Trophoblast cell (in vitro differentiated cells and primary cell): ENCODE data around the gene SEC16B.

Experiments used
- DNase-seq, 2 donors: peaks; one replicate each; pipeline ENCODE4 v3.0.0-alpha.2; 2016
- H2AFZ ChIP-seq: 2 replicates; pipeline ENCODE4 v1.6.1; 2013; ENCODE audit warnings: low read length, moderate library complexity, mild to moderate bottlenecking; ENCODE audit not compliant: insufficient read depth, poor library complexity
- H2AK5ac ChIP-seq: 2 replicates; pipeline ENCODE4 v1.6.1; 2013; ENCODE audit warnings: mild to moderate bottlenecking, low read length
- H2BK120ac ChIP-seq: 2 replicates; pipeline ENCODE4 v1.6.1; 2013; ENCODE audit warnings: low read length, mild to moderate bottlenecking, moderate library complexity; ENCODE audit not compliant: insufficient read depth, poor library complexity
- H2BK12ac ChIP-seq: 2 replicates; pipeline ENCODE4 v1.6.1; 2013; ENCODE audit warnings: mild to moderate bottlenecking, low read length, moderate library complexity
- H2BK5ac ChIP-seq: 2 replicates; pipeline ENCODE4 v1.6.1; 2013; ENCODE audit warnings: low read length, low read depth, moderate library complexity, mild to moderate bottlenecking; ENCODE audit not compliant: poor library complexity
- H3K14ac ChIP-seq: 2 replicates; pipeline ENCODE4 v1.6.1; 2013; ENCODE audit warnings: mild to moderate bottlenecking, low read length
- H3K18ac ChIP-seq: 2 replicates; pipeline ENCODE4 v1.6.1; 2013; ENCODE audit warnings: mild to moderate bottlenecking, low read length
- H3K23ac ChIP-seq: 2 replicates; pipeline ENCODE4 v1.6.1; 2013; ENCODE audit warnings: low read length
- H3K27ac ChIP-seq: 2 replicates; pipeline ENCODE4 v1.5.1; 2013; ENCODE audit warnings: low read depth, mild to moderate bottlenecking, inconsistent platforms, low read length, moderate library complexity
- H3K27me3 ChIP-seq: 2 replicates; pipeline ENCODE4 v1.6.1; 2013; ENCODE audit warnings: inconsistent platforms, mild to moderate bottlenecking, low read length, moderate library complexity; ENCODE audit not compliant: insufficient read depth
- H3K36me3 ChIP-seq, 2 experiments: 1 replicate in 1 of 2; 2 replicates in 1 of 2; pipeline ENCODE4 v1.6.1; 2013; ENCODE audit warnings: low read length in 2 of 2, mild to moderate bottlenecking in 2 of 2, moderate library complexity in 1 of 2; ENCODE audit not compliant: insufficient read depth in 2 of 2, control insufficient read depth in 1 of 2
- H3K4ac ChIP-seq: 2 replicates; pipeline ENCODE4 v1.6.1; 2013; ENCODE audit warnings: low read depth, mild to moderate bottlenecking, low read length, moderate library complexity
- H3K4me1 ChIP-seq, 2 experiments: 1 replicate in 1 of 2; 2 replicates in 1 of 2; pipeline ENCODE4 v1.6.1; 2013; ENCODE audit warnings: low read length in 2 of 2, mild to moderate bottlenecking in 2 of 2, moderate library complexity in 1 of 2; ENCODE audit not compliant: insufficient read depth in 2 of 2, control insufficient read depth in 1 of 2
- H3K4me2 ChIP-seq: 2 replicates; pipeline ENCODE4 v1.6.1; 2013; ENCODE audit warnings: inconsistent platforms, mild to moderate bottlenecking, low read length, moderate library complexity
- H3K4me3 ChIP-seq: 2 replicates; pipeline ENCODE4 v1.5.1; 2013; ENCODE audit warnings: mild to moderate bottlenecking, low read depth, low read length, inconsistent platforms
- H3K79me1 ChIP-seq: one replicate; pipeline ENCODE4 v1.6.1; 2013; ENCODE audit warnings: low read length
- H3K79me2 ChIP-seq: 2 replicates; pipeline ENCODE4 v1.6.1; 2013; ENCODE audit warnings: low read length, mild to moderate bottlenecking; ENCODE audit not compliant: control insufficient read depth, insufficient read depth, poor library complexity
- H3K9ac ChIP-seq: 2 replicates; pipeline ENCODE4 v1.6.1; 2013; ENCODE audit warnings: mild to moderate bottlenecking, low read length
- H3K9me3 ChIP-seq: 2 replicates; pipeline ENCODE4 v1.6.1; 2013; ENCODE audit warnings: low read depth, mild to moderate bottlenecking, control low read depth, inconsistent platforms, low read length; ENCODE audit not compliant: insufficient read depth
- H4K12ac ChIP-seq: 2 replicates; pipeline ENCODE4 v1.6.1; 2013; ENCODE audit warnings: low read depth, mild to moderate bottlenecking, low read length, moderate library complexity
- H4K8ac ChIP-seq: 2 replicates; pipeline ENCODE4 v1.6.1; 2013; ENCODE audit warnings: low read depth, mild to moderate bottlenecking, low read length, moderate library complexity
- H4K91ac ChIP-seq: one replicate; pipeline ENCODE4 v1.6.1; 2013; ENCODE audit warnings: low read depth, mild to moderate bottlenecking, low read length, moderate library complexity
- WGBS: extraction: QIAGEN DNeasy Blood & Tissue Kit; methylation state at CpG from one replicate; pipeline ENCODE4 v1.1.7; 2013; ENCODE audit warnings: missing lambda C conversion rate; ENCODE audit not compliant: insufficient read length, insufficient coverage; ENCODE audit errors: extremely low coverage; 5-methylcytosine and 5-hydroxymethylcytosine counted together

Gene SEC16B

DNA sequence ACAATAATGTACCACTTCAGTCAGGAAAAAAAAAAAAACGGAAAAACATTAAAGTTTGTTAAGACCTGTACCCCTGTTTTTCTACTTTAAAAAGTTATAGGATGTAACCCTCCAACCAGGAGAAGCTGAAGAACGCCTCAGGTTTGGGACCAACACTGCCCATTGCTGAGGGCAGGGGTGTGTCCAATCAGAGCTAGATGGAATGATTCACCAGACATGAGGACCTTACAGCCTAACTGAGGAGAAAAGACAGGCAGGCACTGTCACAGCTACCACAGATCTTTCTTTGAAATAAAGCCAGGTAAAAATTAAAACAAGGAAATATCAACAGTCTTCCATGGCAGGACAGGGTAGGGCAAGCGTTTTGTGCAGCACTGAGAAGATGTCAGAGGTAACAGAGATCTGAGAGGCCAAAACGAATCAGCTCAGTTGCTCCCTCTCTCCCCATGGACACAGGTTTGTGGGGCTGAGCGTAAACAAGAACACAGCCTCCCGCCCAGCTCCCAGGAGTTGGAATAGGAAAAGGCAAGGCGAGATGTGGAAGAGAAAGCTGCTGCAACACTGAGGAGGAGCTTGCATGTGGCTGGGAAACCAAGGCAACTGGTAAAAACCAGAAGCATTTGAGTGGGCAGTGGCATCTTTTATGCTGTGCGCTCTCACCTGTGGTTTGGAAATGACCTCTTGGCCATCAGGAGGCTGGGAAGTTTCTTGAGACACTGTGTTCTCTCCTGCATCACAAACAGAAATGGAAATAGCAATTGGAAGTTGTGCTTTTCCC is 34.0 kb downstream of the SEC16B start:
- Histone ChIP-seq H3K18ac (no peak overlapping the region), H2BK12ac (no peak overlapping the region), H2AK5ac (no peak overlapping the region), H2BK120ac (no peak overlapping the region), H3K9ac (no peak overlapping the region), H3K9me3 (peaks cover 3% of the 10 kb centered on the region), H3K4me3 (no peak overlapping the region), H3K4me2 (no peak overlapping the region), H2AFZ (no peak overlapping the region), H3K27ac (no peak overlapping the region), H3K36me3 (no peaks in the 10 kb centered on the region), H3K27me3 (no peaks in the 10 kb centered on the region), H3K4me1 (peaks cover 5 to 9% of the 10 kb centered on the region in 2 experiments), H4K12ac (no peak overlapping the region), H3K79me2 (no peaks in the 10 kb centered on the region), H4K91ac (no peak overlapping the region), H3K23ac (no peak overlapping the region), H2BK5ac (no peak overlapping the region), H4K8ac (no peak overlapping the region), H3K14ac (no peak overlapping the region), H3K4ac (no peak overlapping the region), H3K79me1 (no peaks in the 10 kb centered on the region)
- WGBS = no CpG with 5 or more reads among the region's 8 CpGs
- no peak for DNase-seq

DNA sequence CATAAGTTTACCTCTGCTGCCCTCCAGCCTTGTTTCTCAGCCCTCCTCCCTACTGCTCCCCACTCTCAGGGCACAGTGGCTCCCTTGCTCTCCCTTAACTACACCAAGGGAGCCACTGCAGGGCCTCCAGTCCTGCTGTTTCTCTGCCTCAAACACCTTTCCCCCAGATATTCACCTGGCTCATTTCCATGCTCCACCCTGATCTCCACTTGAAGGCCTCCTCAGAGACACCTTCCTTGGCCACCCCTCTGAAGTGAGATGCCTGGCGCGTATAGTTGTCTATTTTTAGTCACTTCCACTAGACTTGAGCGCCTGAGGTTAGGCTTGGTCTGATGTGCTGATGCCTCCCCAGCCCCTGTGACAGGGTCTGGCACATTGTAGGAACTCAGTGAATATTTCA is 34.9 kb downstream of the SEC16B start:
- H3K9ac ChIP-seq = no peak overlapping the region
- H3K9me3 ChIP-seq = peaks cover 3% of the 10 kb centered on the region
- no peak overlapping the region for H3K4me2 ChIP-seq
- no peak overlapping the region for H2BK5ac ChIP-seq
- no peak overlapping the region for H4K8ac ChIP-seq
- no peak overlapping the region for H3K27ac ChIP-seq
- no peak overlapping the region for H4K91ac ChIP-seq
- no peak overlapping the region for H3K4me3 ChIP-seq
- no CpG with 5 or more reads among the region's 3 CpGs for WGBS
- H3K18ac ChIP-seq = no peak overlapping the region
- H2BK120ac ChIP-seq = no peak overlapping the region
- H2AFZ ChIP-seq = no peak overlapping the region
- no peaks in the 10 kb centered on the region for H3K79me2 ChIP-seq
- peaks cover 5 to 9% of the 10 kb centered on the region in 2 experiments for H3K4me1 ChIP-seq
- H2AK5ac ChIP-seq = no peak overlapping the region
- no peak overlapping the region for H3K4ac ChIP-seq
- H2BK12ac ChIP-seq = no peak overlapping the region
- no peaks in the 10 kb centered on the region for H3K36me3 ChIP-seq
- no peak overlapping the region for H4K12ac ChIP-seq
- H3K14ac ChIP-seq = no peak overlapping the region
- no peaks in the 10 kb centered on the region for H3K27me3 ChIP-seq
- no peaks in the 10 kb centered on the region for H3K79me1 ChIP-seq
- no peak overlapping the region for H3K23ac ChIP-seq
- no peak for DNase-seq

- Histone ChIP-seq H2AFZ (no peak overlapping the region), H4K12ac (no peak overlapping the region), H3K27me3 (no peaks in the 10 kb centered on the region), H3K4me3 (no peak overlapping the region), H3K4ac (no peak overlapping the region), H2BK5ac (no peak overlapping the region), H3K4me1 (peaks cover 5 to 9% of the 10 kb centered on the region in 2 experiments), H4K8ac (no peak overlapping the region), H3K27ac (no peak overlapping the region), H3K23ac (no peak overlapping the region), H4K91ac (no peak overlapping the region), H2BK12ac (no peak overlapping the region), H3K9me3 (peaks cover 3% of the 10 kb centered on the region), H3K36me3 (no peaks in the 10 kb centered on the region), H3K79me1 (no peaks in the 10 kb centered on the region), H3K79me2 (no peaks in the 10 kb centered on the region), H3K14ac (no peak overlapping the region), H2AK5ac (no peak overlapping the region), H3K4me2 (no peak overlapping the region), H3K18ac (no peak overlapping the region), H2BK120ac (no peak overlapping the region), H3K9ac (no peak overlapping the region)
- no CpG with 5 or more reads among the region's 3 CpGs for WGBS
- DNase-seq = no peak
Measured at GRCh38 chr1:177934461-177934860, 35.4 kb downstream of the SEC16B start.

- Histone ChIP-seq H3K9me3 (peaks cover 3% of the 10 kb centered on the region), H3K18ac (no peak overlapping the region), H3K23ac (no peak overlapping the region), H2BK12ac (no peak overlapping the region), H4K12ac (no peak overlapping the region), H2AFZ (no peak overlapping the region), H2BK120ac (no peak overlapping the region), H3K36me3 (no peaks in the 10 kb centered on the region), H3K79me1 (no peaks in the 10 kb centered on the region), H3K14ac (no peak overlapping the region), H2BK5ac (no peak overlapping the region), H4K91ac (no peak overlapping the region), H3K27ac (no peak overlapping the region), H3K4me3 (no peak overlapping the region), H3K79me2 (no peaks in the 10 kb centered on the region), H3K4me2 (no peak overlapping the region), H3K4ac (no peak overlapping the region), H3K4me1 (peaks cover 5 to 9% of the 10 kb centered on the region in 2 experiments), H3K27me3 (no peaks in the 10 kb centered on the region), H2AK5ac (no peak overlapping the region), H4K8ac (no peak overlapping the region), H3K9ac (no peak overlapping the region)
- no peak for DNase-seq
- no CpG with 5 or more reads among the region's 1 CpG for WGBS
Measured at GRCh38 chr1:177933881-177934280, 36.0 kb downstream of the SEC16B start.
